K562 (cell line): ENCODE measurements around the gene WDFY2. TPM values are rescaled to one million over a fixed set of nuclear protein-coding genes. Genes with fewer than 3 reads are reported as not detected.

Experiments used
- ARID3B ChIP-seq: fragments of 250-450 bp; sonication (Bioruptor Pico); IDR thresholded peaks from 2 replicates; pipeline ENCODE4 v1.4.0; 2020; ENCODE audit warnings: borderline replicate concordance
- ATF1 ChIP-seq, 2 experiments: fragments of 450-650 bp in 1 of 2; IDR thresholded peaks; 2 replicates each; pipeline ENCODE4 v1.6.1; 2016; ENCODE audit warnings: missing compliant biosample characterization in 1 of 2, missing genetic modification characterization in 1 of 2
- BCL6 ChIP-seq: fragments of 250-450 bp; sonication (Bioruptor Pico); IDR thresholded peaks from 2 replicates; pipeline ENCODE4 v1.4.0; 2020
- CBX1 ChIP-seq: sonication (generic); IDR thresholded peaks from 2 replicates; pipeline ENCODE4 v1.6.1; 2016; ENCODE audit warnings: antibody characterized with exemption, low read depth, mild to moderate bottlenecking
- CBX3 ChIP-seq, 2 experiments: IDR thresholded peaks; 1 replicate in 1 of 2; 2 replicates in 1 of 2; pipeline ENCODE4 v1.6.1; 2012; ENCODE audit warnings: inconsistent platforms in 2 of 2, low read length in 2 of 2, borderline replicate concordance in 1 of 2, control low read depth in 1 of 2
- CHAMP1 ChIP-seq: fragments of 450-650 bp; IDR thresholded peaks from 2 replicates; pipeline ENCODE4 v1.6.1; 2016; ENCODE audit warnings: mild to moderate bottlenecking
- CREM ChIP-seq: IDR thresholded peaks from 2 replicates; pipeline ENCODE4 v1.6.1; 2014; ENCODE audit warnings: antibody characterized with exemption, low read depth
- CTBP1 ChIP-seq: fragments of 450-650 bp; IDR thresholded peaks from 2 replicates; pipeline ENCODE4 v1.6.1; 2016; ENCODE audit warnings: borderline replicate concordance
- CTCFL ChIP-seq: IDR thresholded peaks from 2 replicates; pipeline ENCODE4 v1.6.1; 2011; ENCODE audit warnings: borderline replicate concordance, low read depth, mild to moderate bottlenecking, moderate library complexity, low read length; ENCODE audit not compliant: insufficient read depth, poor library complexity, severe bottlenecking
- DACH1 ChIP-seq: fragments of 450-650 bp; IDR thresholded peaks from 2 replicates; pipeline ENCODE4 v1.6.1; 2018; ENCODE audit not compliant: partially characterized antibody
- HDGF ChIP-seq: fragments of 450-650 bp; IDR thresholded peaks from 2 replicates; pipeline ENCODE4 v1.6.1; 2016
- MAFK ChIP-seq: IDR thresholded peaks from 2 replicates; pipeline ENCODE4 v1.6.1; 2011; ENCODE audit warnings: low read length, improper control_type of control experiment
- NCOA2 ChIP-seq, 2 experiments: fragments of 450-650 bp; IDR thresholded peaks; 2 replicates each; pipeline ENCODE4 v1.6.1; 2018; ENCODE audit warnings: mild to moderate bottlenecking in 2 of 2, moderate library complexity in 1 of 2; ENCODE audit not compliant: partially characterized antibody in 2 of 2
- NFE2 ChIP-seq: IDR thresholded peaks from 2 replicates; pipeline ENCODE4 v1.6.1; 2014; ENCODE audit warnings: antibody characterized with exemption, low read depth
- PKNOX1 ChIP-seq: fragments of 450-650 bp; IDR thresholded peaks from 2 replicates; pipeline ENCODE4 v1.6.1; 2016
- SMAD3 ChIP-seq: fragments of 450-650 bp; formaldehyde crosslinking; conservative IDR thresholded peaks from 2 replicates; pipeline ENCODE4 v1.4.0; 2020; ENCODE audit warnings: mild to moderate bottlenecking
- SRSF9 ChIP-seq: fragments of 200-400 bp; formaldehyde crosslinking; IDR thresholded peaks from 2 replicates; pipeline ENCODE4 v1.6.1; 2017; ENCODE audit warnings: low read depth, low read length, borderline replicate concordance
- ZNF184 ChIP-seq: sonication (generic); formaldehyde crosslinking; IDR thresholded peaks from 2 replicates; pipeline ENCODE4 v1.5.0; 2020; ENCODE audit warnings: missing genetic modification reagents
- ZNF444 ChIP-seq: fragments of 250-450 bp; sonication (Bioruptor Pico); IDR thresholded peaks from 2 replicates; pipeline ENCODE4 v1.4.0; 2020; ENCODE audit warnings: mild to moderate bottlenecking, moderate library complexity
- ZNF511 ChIP-seq: sonication (generic); formaldehyde crosslinking; IDR thresholded peaks from 2 replicates; pipeline ENCODE4 v1.8.0; 2022; ENCODE audit warnings: mild to moderate bottlenecking, missing genetic modification reagents
- ZNF717 ChIP-seq: fragments of 250-450 bp; sonication (Bioruptor Pico); IDR thresholded peaks from 2 replicates; pipeline ENCODE4 v1.5.0; 2021
- ZNF75A ChIP-seq: fragments of 450-650 bp; formaldehyde crosslinking; IDR thresholded peaks from 2 replicates; pipeline ENCODE4 v1.4.0; 2020; ENCODE audit warnings: mild to moderate bottlenecking
- polyA plus RNA-seq, 8 experiments: library from polyadenylated mRNA; depleted of rRNA in 4 of 8; stranded (reverse) in 5 of 8; unstranded in 3 of 8; fragments of >200 nt; fragmentation: Nextera tagmentation in 2 of 8; fragmentation: Illumina TruSeq in 1 of 8; extraction: Ambion mirVana in 2 of 8; extraction: Trizol in 1 of 8; gene quantifications; 2 replicates each; pipeline versions ENCODE4 v1.2.1 to v1.2.3, GENCODE V29; 2011 to 2014; ENCODE audit warnings: inconsistent platforms in 1 of 8, missing spikeins in 1 of 8
- total RNA-seq, 7 experiments: library from RNA; depleted of rRNA in 6 of 7; stranded (reverse); fragments of >200 nt in 6 of 7; fragmentation: Illumina TruSeq in 2 of 7; extraction: Trizol in 2 of 7; gene quantifications; 2 replicates each; pipeline versions ENCODE4 v1.2.1 to v1.2.3, GENCODE V29; 2011 to 2021; ENCODE audit warnings: low replicate concordance in 1 of 7

The WDFY2 gene
- total and polyA plus RNA-seq, 9 of the 15 experiments (the other 6 are each of a cell fraction or from before 2014, with no cell fraction given) = 0.66 to 6.4 (median 4.4) TPM

GRCh38 chr13:51816604-51817249, 232.5 kb downstream of the WDFY2 start (continued):
- TF ChIP-seq PKNOX1 (peak; percentile 83), CBX3 (IDR thresholded peaks at IDR 0.05; ENCODE audit: borderline replicate concordance in 1 of 2, low read length in 2 of 2) (no peak), NFE2 (0 out of 2 replicates have a peak, but pooled peaks have one; percentile 12), HDGF (no peak), NCOA2 (IDR thresholded peaks at IDR 0.05; ENCODE audit: partially characterized antibody in 2 of 2) (no peak), DACH1 (no peak), ZNF717 (CRISPR knock-in tag) (no peak), CBX1 (no peak), ZNF184 (CRISPR knock-in tag) (no peak), ATF1 (CRISPR knock-in tag; IDR thresholded peaks at IDR 0.05) (no peak), ATF1 (tag; IDR thresholded peaks at IDR 0.05) (peak; percentile 56; the same call in 1 of the 2 replicates), ARID3B (CRISPR knock-in tag) (no peak), ZNF75A (CRISPR knock-in tag) (no peak), ZNF444 (no peak), ZNF511 (no peak), CTBP1 (peak; percentile 66; the same call in 1 of the 2 replicates), SRSF9 (no peak), SMAD3 (no peak), CHAMP1 (no peak), CTCFL (no peak), MAFK (no peak), CREM (peak; percentile 43; the same call in 1 of the 2 replicates), BCL6 (CRISPR knock-in tag) (no peak)
